ENCODE measurements around the gene FAHD2A. TPM values are rescaled to one million over a fixed set of nuclear protein-coding genes. Genes with fewer than 3 reads are reported as not detected.
A peak's percentile ranks its signal among the peaks of the same experiment; 100 is the strongest.
"Not testable (repeated sequence)": the region's sequence is repeated elsewhere in the genome, so short reads cannot be mapped to it uniquely, and the experiment has no call there.

FAHD2A gene
- total and polyA plus RNA-seq, 12 donors: 24.1 to 45.1 (median 39.8) TPM

GRCh38 chr2:95401480-95401879, 1.0 kb upstream of the FAHD2A start:
- Histone ChIP-seq H3K4me3 (peak overlapping the region in 7 of 10 donors; percentile 71 to 99 (median 93)), H3K4me1 (peaks cover 0 to 31% (median 19%) of the 10 kb centered on the region in 9 donors), H3K36me3 (no peaks in the 10 kb centered on the region), H3K9me3 (no peaks in the 10 kb centered on the region), H3K27me3 (no peaks in the 10 kb centered on the region), H3K27ac (peak overlapping the region in 3 of 10 donors; percentile 82 to 93 (median 86))
- ATAC-seq (no peak), DNase-seq (no peak)
- TF ChIP-seq CTCF (IDR thresholded peaks at IDR 0.05): no peak
- intact Hi-C loops (cut with DNase I): loop anchor here in 2 of 10 donors (5.0 kb wide), 2 partner anchors 54 to 326 kb away; no protein-coding TSS in a partner anchor
- 73 to 77% methylated on average over 9 of the region's 9 CpGs for whole genome bisulfite sequencing, 2 donors

- H3K36me3 ChIP-seq, DNase-seq, H3K27me3 ChIP-seq, H3K9me3 ChIP-seq: not testable (repeated sequence)
- peak; percentile 12 to 57 (median 48) for ATAC-seq
- intact Hi-C loops (cut with DNase I): loop anchor here in 2 of 10 donors (5.0 kb wide), 2 partner anchors 55 to 325 kb away; no protein-coding TSS in a partner anchor
- 2 to 3% methylated on average over 10 of the region's 10 CpGs for WGBS, 2 donors
- peaks cover 0 to 31% (median 19%) of the 10 kb centered on the region in 9 donors for H3K4me1 ChIP-seq
- H3K4me3 ChIP-seq: peak overlapping the region; percentile 71 to 99 (median 93)
- H3K27ac ChIP-seq: peak overlapping the region in 9 of 10 donors; percentile 76 to 94 (median 86)
These were observed 521 bp upstream of the FAHD2A start for GRCh38 chr2:95402004-95402369.

GRCh38 chr2:95403204-95403721, 755 bp downstream of the FAHD2A start:
- WGBS, 2 donors: 2 to 5% methylated on average over 5 of the region's 5 CpGs
- intact Hi-C loops (cut with DNase I): loop anchor here in 2 of 10 donors (5.0 kb wide), 2 partner anchors 56 to 324 kb away; no protein-coding TSS in a partner anchor

GRCh38 chr2:95403824-95404223, 1.3 kb downstream of the FAHD2A start:
- WGBS, 2 donors: 91 to 97% methylated on average over 5 of the region's 5 CpGs
- not testable (repeated sequence) for H3K27ac ChIP-seq, H3K9me3 ChIP-seq, H3K27me3 ChIP-seq, DNase-seq, ATAC-seq
- intact Hi-C loops (cut with DNase I): loop anchor here in 2 of 10 donors (5.0 kb wide), 2 partner anchors 57 to 323 kb away; no protein-coding TSS in a partner anchor
- Histone ChIP-seq H3K4me1 (peaks cover 0 to 31% (median 19%) of the 10 kb centered on the region in 9 donors), H3K4me3 (peak overlapping the region in 5 of 10 donors; percentile 71 to 97 (median 93)), H3K36me3 (peaks cover 0 to 21% (median 0%) of the 10 kb centered on the region in 9 donors)

More at GRCh38 chr2:95403204-95403721, 755 bp downstream of the FAHD2A start:
- peak overlapping the region in 9 of 10 donors; percentile 76 to 94 (median 86) for H3K27ac ChIP-seq
- peak in 7 of 9 donors; percentile 32 to 60 (median 50) for TF ChIP-seq CTCF (IDR thresholded peaks at IDR 0.05)
- DNase-seq, H3K27me3 ChIP-seq, H3K9me3 ChIP-seq: not testable (repeated sequence)
- ATAC-seq: peak; percentile 35 to 69 (median 61)
- H3K4me1 ChIP-seq: peaks cover 0 to 31% (median 19%) of the 10 kb centered on the region in 9 donors
- peak overlapping the region; percentile 71 to 99 (median 93) for H3K4me3 ChIP-seq
- peaks cover 0 to 17% (median 0%) of the 10 kb centered on the region in 9 donors for H3K36me3 ChIP-seq

- not testable (repeated sequence) for DNase-seq, ATAC-seq, H3K27me3 ChIP-seq, H3K9me3 ChIP-seq, H3K4me3 ChIP-seq, H3K27ac ChIP-seq
- peaks cover 0 to 31% (median 19%) of the 10 kb centered on the region in 9 donors for H3K4me1 ChIP-seq
- H3K36me3 ChIP-seq: peaks cover 0 to 28% (median 0%) of the 10 kb centered on the region in 9 donors
- intact Hi-C loops (cut with DNase I): loop anchor here in 3 of 10 donors (5.0 kb wide), 2 partner anchors 57 to 323 kb away; no protein-coding TSS in a partner anchor
- WGBS, 2 donors: 64 to 85% methylated on average over 3 of the region's 3 CpGs
These were observed 2.2 kb downstream of the FAHD2A start for GRCh38 chr2:95404676-95405075.

GRCh38 chr2:95411239-95411638, 8.7 kb downstream of the FAHD2A start:
- DNase-seq, H3K9me3 ChIP-seq, H3K27me3 ChIP-seq, H3K27ac ChIP-seq, ATAC-seq, H3K4me3 ChIP-seq, H3K4me1 ChIP-seq: not testable (repeated sequence)
- H3K36me3 ChIP-seq: peaks cover 0 to 55% (median 0%) of the 10 kb centered on the region in 9 donors
- intact Hi-C loops (cut with DNase I): loop anchor here in 4 of 10 donors (5.0 kb wide), 2 partner anchors 316 to 321 kb away; no protein-coding TSS in a partner anchor
- WGBS, 2 donors: 92 to 96% methylated on average over 5 of the region's 5 CpGs
